ENCODE measurements around the gene TRIM24. TPM values are rescaled to one million over a fixed set of nuclear protein-coding genes. Genes with fewer than 3 reads are reported as not detected.

The TRIM24 gene
- total and polyA plus RNA-seq, 9 donors, result 17.0 to 55.6 (median 32.7) TPM

GRCh38 chr7:138477081-138477578 is 17.1 kb downstream of the TRIM24 start:
- TF ChIP-seq CTCF (IDR thresholded peaks at IDR 0.05), result no peak
- TF ChIP-seq EP300 (IDR thresholded peaks at IDR 0.05), result no peak
- TF ChIP-seq POLR2A (IDR thresholded peaks at IDR 0.05), result no peak
- intact Hi-C loops (cut with DNase I), result no loop called here
- Histone ChIP-seq H3K4me1 (ENCODE audit: insufficient read depth) (peaks cover 16% of the 10 kb centered on the region), H3K27me3 (no peaks in the 10 kb centered on the region), H3K4me3 (no peak overlapping the region), H3K36me3 (no peaks in the 10 kb centered on the region), H3K9me3 (no peaks in the 10 kb centered on the region), H3K27ac (no peak overlapping the region)
- DNase-seq, result no peak
- 50 to 60% (median 60%) methylated on average over 4 of the region's 4 CpGs for WGBS, 3 donors

GRCh38 chr7:138477581-138477980 is 17.5 kb downstream of the TRIM24 start:
- no peaks in the 10 kb centered on the region for H3K9me3 ChIP-seq
- intact Hi-C loops (cut with DNase I), result no loop called here
- H3K27ac ChIP-seq, result no peak overlapping the region
- WGBS, 3 donors, result 40 to 75% (median 64%) methylated on average over 1 of the region's 1 CpG
- no peaks in the 10 kb centered on the region for H3K27me3 ChIP-seq
- peaks cover 12% of the 10 kb centered on the region for H3K4me1 ChIP-seq (ENCODE audit: insufficient read depth)
- H3K36me3 ChIP-seq, result no peaks in the 10 kb centered on the region
- DNase-seq, result no peak
- no peak overlapping the region for H3K4me3 ChIP-seq
- TF ChIP-seq EP300 (IDR thresholded peaks at IDR 0.05) (no peak), POLR2A (IDR thresholded peaks at IDR 0.05) (no peak), CTCF (IDR thresholded peaks at IDR 0.05) (no peak)

GRCh38 chr7:138478499-138478908 is 18.4 kb downstream of the TRIM24 start:
- Histone ChIP-seq H3K27me3 (no peaks in the 10 kb centered on the region), H3K9me3 (no peaks in the 10 kb centered on the region), H3K36me3 (no peaks in the 10 kb centered on the region), H3K27ac (no peak overlapping the region), H3K4me3 (no peak overlapping the region), H3K4me1 (ENCODE audit: insufficient read depth) (peaks cover 9% of the 10 kb centered on the region)
- no peak for DNase-seq
- 87 to 100% (median 96%) methylated on average over 1 of the region's 1 CpG for WGBS, 3 donors
- intact Hi-C loops (cut with DNase I), result no loop called here
- TF ChIP-seq EP300 (IDR thresholded peaks at IDR 0.05) (no peak), POLR2A (IDR thresholded peaks at IDR 0.05) (no peak), CTCF (IDR thresholded peaks at IDR 0.05) (no peak)

- DNase-seq, result no peak
- no peaks in the 10 kb centered on the region for H3K36me3 ChIP-seq
- H3K9me3 ChIP-seq, result no peaks in the 10 kb centered on the region
- intact Hi-C loops (cut with DNase I), result no loop called here
- no peaks in the 10 kb centered on the region for H3K27me3 ChIP-seq
- H3K27ac ChIP-seq, result no peak overlapping the region
- 35 to 54% (median 39%) methylated on average over 4 of the region's 4 CpGs for WGBS, 3 donors
- no peak for TF ChIP-seq EP300 (IDR thresholded peaks at IDR 0.05)
- no peak for TF ChIP-seq CTCF (IDR thresholded peaks at IDR 0.05)
- no peak for TF ChIP-seq POLR2A (IDR thresholded peaks at IDR 0.05)
- H3K4me1 ChIP-seq (ENCODE audit: insufficient read depth), result peaks cover 6% of the 10 kb centered on the region
- H3K4me3 ChIP-seq, result no peak overlapping the region
Observed at GRCh38 chr7:138480527-138480926, 20.5 kb downstream of the TRIM24 start.

Data from ovary (tissue), 9 donors.